HepG2 (cell line): ENCODE measurements around the gene ZDHHC7. TPM values are rescaled to one million over a fixed set of nuclear protein-coding genes. Genes with fewer than 3 reads are reported as not detected.

Source experiments
- FOXO1 ChIP-seq: sonication (generic); formaldehyde crosslinking; IDR thresholded peaks from 2 replicates; pipeline ENCODE4 v1.4.0; 2020; ENCODE audit warnings: missing genetic modification reagents
- GFI1 ChIP-seq: sonication (generic); formaldehyde crosslinking; IDR thresholded peaks from 2 replicates; pipeline ENCODE4 v1.5.0; 2020; ENCODE audit warnings: missing genetic modification reagents, mild to moderate bottlenecking, borderline replicate concordance
- KLF13 ChIP-seq: sonication (generic); formaldehyde crosslinking; IDR thresholded peaks from 2 replicates; pipeline ENCODE4 v1.4.0; 2020; ENCODE audit warnings: mild to moderate bottlenecking, missing genetic modification reagents
- ZNF263 ChIP-seq: sonication (generic); formaldehyde crosslinking; IDR thresholded peaks from 2 replicates; pipeline ENCODE4 v1.4.0; 2020; ENCODE audit warnings: missing genetic modification reagents
- ZNF34 ChIP-seq: sonication (generic); formaldehyde crosslinking; IDR thresholded peaks from 2 replicates; pipeline ENCODE4 v1.4.0; 2020; ENCODE audit warnings: mild to moderate bottlenecking, missing genetic modification reagents, borderline replicate concordance
- ZNF614 ChIP-seq: IDR thresholded peaks from 2 replicates; pipeline ENCODE4 v1.6.1; 2018; ENCODE audit warnings: missing biosample characterization, missing genetic modification reagents, inconsistent platforms, borderline replicate concordance
- polyA plus RNA-seq, 8 experiments: library from polyadenylated mRNA; depleted of rRNA in 3 of 8; stranded (reverse) in 7 of 8; unstranded in 1 of 8; fragments of >200 nt; fragmentation: Illumina TruSeq in 4 of 8; extraction: Trizol in 4 of 8; gene quantifications; 2 replicates each; pipeline versions ENCODE4 v1.2.1 to v1.2.3, GENCODE V29; 2011 to 2016; ENCODE audit warnings: low read depth in 4 of 8, missing spikeins in 1 of 8, mixed read lengths in 1 of 8; ENCODE audit not compliant: insufficient read depth in 1 of 8
- total RNA-seq, 5 experiments: library from RNA; depleted of rRNA; stranded (reverse); fragments of >200 nt; fragmentation: Illumina TruSeq; extraction: Trizol; gene quantifications; 2 replicates each; pipeline ENCODE4 v1.2.3, GENCODE V29; 2016; ENCODE audit warnings: low read depth in 1 of 5
- TF ChIP-seq, protein P1 (sequence below): sonication (generic); formaldehyde crosslinking; conservative IDR thresholded peaks from 2 replicates; pipeline ENCODE4 v1.4.0; 2020; ENCODE audit warnings: mild to moderate bottlenecking, missing genetic modification reagents, moderate library complexity
- TF ChIP-seq, protein P2 (sequence below): sonication (generic); formaldehyde crosslinking; conservative IDR thresholded peaks from 2 replicates; pipeline ENCODE4 v1.8.0; 2022; ENCODE audit warnings: low read depth, missing genetic modification reagents
- TF ChIP-seq, protein P3 (sequence below): sonication (generic); formaldehyde crosslinking; IDR thresholded peaks from 2 replicates; pipeline ENCODE4 v1.5.1; 2020; ENCODE audit warnings: mild to moderate bottlenecking, missing genetic modification reagents, borderline replicate concordance
- TF ChIP-seq, protein P4 (sequence below): fragments of 450-650 bp; IDR thresholded peaks from 2 replicates; pipeline ENCODE4 v1.6.1; 2017
- TF ChIP-seq, protein P5 (sequence below): sonication (generic); formaldehyde crosslinking; conservative IDR thresholded peaks from 2 replicates; pipeline ENCODE4 v1.4.0; 2020; ENCODE audit warnings: missing genetic modification reagents

ZDHHC7 gene
- total and polyA plus RNA-seq, 2 of the 13 experiments (the other 11 are each of a cell fraction or from before 2014, with no cell fraction given) = 46.8 to 67.6 TPM

DNA sequence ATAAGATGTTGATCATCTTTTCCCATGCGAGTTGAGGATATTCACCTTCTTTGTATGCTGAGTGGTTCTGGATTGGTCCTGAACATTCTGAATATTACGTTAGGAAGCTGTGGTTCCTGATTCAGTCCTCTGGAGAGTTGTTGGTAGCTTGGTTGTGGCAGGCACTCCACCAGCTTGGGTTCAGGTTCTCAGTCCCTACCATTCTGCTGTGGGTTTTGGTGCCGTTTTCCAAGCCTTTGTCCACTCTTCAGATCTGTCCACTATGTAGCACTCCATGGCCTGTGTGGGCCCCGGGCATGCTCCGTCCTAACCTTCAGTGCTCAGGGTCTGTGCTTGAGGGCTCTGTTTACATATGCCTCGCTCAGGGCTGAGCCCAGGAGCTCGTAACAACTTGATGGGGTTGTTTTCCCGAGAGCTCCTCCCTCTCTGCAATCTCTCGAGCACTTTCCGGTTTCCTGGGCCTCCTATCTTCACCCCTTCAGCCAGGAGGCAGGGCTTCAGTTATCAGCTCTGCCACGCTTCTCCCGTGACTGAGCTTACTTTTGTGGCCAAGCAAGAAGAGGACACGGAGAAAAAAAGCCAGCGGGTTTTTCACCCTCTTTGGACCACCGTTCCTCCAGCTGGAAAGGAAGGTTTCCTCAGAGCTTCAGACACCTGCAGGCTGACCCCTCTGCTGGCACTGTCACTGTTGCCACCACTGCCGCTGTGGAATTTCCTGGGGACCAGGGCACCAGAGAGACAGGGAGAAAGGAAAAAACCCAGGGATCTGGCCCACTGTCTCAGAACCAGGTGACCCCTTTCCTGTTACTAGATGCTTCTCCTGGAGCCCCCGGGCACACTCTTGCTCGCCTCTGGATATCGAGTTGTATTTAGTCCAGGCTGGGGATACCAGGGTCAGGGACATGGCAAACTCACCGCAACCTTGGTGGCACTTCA, 35.9 kb upstream of the ZDHHC7 start (continued):
- TF ChIP-seq, protein P1, sequence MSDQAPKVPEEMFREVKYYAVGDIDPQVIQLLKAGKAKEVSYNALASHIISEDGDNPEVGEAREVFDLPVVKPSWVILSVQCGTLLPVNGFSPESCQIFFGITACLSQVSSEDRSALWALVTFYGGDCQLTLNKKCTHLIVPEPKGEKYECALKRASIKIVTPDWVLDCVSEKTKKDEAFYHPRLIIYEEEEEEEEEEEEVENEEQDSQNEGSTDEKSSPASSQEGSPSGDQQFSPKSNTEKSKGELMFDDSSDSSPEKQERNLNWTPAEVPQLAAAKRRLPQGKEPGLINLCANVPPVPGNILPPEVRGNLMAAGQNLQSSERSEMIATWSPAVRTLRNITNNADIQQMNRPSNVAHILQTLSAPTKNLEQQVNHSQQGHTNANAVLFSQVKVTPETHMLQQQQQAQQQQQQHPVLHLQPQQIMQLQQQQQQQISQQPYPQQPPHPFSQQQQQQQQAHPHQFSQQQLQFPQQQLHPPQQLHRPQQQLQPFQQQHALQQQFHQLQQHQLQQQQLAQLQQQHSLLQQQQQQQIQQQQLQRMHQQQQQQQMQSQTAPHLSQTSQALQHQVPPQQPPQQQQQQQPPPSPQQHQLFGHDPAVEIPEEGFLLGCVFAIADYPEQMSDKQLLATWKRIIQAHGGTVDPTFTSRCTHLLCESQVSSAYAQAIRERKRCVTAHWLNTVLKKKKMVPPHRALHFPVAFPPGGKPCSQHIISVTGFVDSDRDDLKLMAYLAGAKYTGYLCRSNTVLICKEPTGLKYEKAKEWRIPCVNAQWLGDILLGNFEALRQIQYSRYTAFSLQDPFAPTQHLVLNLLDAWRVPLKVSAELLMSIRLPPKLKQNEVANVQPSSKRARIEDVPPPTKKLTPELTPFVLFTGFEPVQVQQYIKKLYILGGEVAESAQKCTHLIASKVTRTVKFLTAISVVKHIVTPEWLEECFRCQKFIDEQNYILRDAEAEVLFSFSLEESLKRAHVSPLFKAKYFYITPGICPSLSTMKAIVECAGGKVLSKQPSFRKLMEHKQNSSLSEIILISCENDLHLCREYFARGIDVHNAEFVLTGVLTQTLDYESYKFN (CRISPR knock-in tag) = 0 out of 2 replicates have a peak, but pooled peaks have one; percentile 30
- TF ChIP-seq, protein P2, sequence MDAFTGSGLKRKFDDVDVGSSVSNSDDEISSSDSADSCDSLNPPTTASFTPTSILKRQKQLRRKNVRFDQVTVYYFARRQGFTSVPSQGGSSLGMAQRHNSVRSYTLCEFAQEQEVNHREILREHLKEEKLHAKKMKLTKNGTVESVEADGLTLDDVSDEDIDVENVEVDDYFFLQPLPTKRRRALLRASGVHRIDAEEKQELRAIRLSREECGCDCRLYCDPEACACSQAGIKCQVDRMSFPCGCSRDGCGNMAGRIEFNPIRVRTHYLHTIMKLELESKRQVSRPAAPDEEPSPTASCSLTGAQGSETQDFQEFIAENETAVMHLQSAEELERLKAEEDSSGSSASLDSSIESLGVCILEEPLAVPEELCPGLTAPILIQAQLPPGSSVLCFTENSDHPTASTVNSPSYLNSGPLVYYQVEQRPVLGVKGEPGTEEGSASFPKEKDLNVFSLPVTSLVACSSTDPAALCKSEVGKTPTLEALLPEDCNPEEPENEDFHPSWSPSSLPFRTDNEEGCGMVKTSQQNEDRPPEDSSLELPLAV (CRISPR knock-in tag) = no peak
- TF ChIP-seq ZNF614 (CRISPR knock-in tag) (peak; percentile 66; the same call in 1 of the 2 replicates), GFI1 (no peak), KLF13 (CRISPR knock-in tag) (no peak), ZNF263 (CRISPR knock-in tag) (peak; percentile 75), FOXO1 (no peak; the same call in 1 of the 2 replicates), ZNF34 (no peak)
- TF ChIP-seq, protein P3, sequence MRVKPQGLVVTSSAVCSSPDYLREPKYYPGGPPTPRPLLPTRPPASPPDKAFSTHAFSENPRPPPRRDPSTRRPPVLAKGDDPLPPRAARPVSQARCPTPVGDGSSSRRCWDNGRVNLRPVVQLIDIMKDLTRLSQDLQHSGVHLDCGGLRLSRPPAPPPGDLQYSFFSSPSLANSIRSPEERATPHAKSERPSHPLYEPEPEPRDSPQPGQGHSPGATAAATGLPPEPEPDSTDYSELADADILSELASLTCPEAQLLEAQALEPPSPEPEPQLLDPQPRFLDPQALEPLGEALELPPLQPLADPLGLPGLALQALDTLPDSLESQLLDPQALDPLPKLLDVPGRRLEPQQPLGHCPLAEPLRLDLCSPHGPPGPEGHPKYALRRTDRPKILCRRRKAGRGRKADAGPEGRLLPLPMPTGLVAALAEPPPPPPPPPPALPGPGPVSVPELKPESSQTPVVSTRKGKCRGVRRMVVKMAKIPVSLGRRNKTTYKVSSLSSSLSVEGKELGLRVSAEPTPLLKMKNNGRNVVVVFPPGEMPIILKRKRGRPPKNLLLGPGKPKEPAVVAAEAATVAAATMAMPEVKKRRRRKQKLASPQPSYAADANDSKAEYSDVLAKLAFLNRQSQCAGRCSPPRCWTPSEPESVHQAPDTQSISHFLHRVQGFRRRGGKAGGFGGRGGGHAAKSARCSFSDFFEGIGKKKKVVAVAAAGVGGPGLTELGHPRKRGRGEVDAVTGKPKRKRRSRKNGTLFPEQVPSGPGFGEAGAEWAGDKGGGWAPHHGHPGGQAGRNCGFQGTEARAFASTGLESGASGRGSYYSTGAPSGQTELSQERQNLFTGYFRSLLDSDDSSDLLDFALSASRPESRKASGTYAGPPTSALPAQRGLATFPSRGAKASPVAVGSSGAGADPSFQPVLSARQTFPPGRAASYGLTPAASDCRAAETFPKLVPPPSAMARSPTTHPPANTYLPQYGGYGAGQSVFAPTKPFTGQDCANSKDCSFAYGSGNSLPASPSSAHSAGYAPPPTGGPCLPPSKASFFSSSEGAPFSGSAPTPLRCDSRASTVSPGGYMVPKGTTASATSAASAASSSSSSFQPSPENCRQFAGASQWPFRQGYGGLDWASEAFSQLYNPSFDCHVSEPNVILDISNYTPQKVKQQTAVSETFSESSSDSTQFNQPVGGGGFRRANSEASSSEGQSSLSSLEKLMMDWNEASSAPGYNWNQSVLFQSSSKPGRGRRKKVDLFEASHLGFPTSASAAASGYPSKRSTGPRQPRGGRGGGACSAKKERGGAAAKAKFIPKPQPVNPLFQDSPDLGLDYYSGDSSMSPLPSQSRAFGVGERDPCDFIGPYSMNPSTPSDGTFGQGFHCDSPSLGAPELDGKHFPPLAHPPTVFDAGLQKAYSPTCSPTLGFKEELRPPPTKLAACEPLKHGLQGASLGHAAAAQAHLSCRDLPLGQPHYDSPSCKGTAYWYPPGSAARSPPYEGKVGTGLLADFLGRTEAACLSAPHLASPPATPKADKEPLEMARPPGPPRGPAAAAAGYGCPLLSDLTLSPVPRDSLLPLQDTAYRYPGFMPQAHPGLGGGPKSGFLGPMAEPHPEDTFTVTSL = no peak
- TF ChIP-seq, protein P4, sequence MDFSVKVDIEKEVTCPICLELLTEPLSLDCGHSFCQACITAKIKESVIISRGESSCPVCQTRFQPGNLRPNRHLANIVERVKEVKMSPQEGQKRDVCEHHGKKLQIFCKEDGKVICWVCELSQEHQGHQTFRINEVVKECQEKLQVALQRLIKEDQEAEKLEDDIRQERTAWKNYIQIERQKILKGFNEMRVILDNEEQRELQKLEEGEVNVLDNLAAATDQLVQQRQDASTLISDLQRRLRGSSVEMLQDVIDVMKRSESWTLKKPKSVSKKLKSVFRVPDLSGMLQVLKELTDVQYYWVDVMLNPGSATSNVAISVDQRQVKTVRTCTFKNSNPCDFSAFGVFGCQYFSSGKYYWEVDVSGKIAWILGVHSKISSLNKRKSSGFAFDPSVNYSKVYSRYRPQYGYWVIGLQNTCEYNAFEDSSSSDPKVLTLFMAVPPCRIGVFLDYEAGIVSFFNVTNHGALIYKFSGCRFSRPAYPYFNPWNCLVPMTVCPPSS = no peak
- TF ChIP-seq, protein P5, sequence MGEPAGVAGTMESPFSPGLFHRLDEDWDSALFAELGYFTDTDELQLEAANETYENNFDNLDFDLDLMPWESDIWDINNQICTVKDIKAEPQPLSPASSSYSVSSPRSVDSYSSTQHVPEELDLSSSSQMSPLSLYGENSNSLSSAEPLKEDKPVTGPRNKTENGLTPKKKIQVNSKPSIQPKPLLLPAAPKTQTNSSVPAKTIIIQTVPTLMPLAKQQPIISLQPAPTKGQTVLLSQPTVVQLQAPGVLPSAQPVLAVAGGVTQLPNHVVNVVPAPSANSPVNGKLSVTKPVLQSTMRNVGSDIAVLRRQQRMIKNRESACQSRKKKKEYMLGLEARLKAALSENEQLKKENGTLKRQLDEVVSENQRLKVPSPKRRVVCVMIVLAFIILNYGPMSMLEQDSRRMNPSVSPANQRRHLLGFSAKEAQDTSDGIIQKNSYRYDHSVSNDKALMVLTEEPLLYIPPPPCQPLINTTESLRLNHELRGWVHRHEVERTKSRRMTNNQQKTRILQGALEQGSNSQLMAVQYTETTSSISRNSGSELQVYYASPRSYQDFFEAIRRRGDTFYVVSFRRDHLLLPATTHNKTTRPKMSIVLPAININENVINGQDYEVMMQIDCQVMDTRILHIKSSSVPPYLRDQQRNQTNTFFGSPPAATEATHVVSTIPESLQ (CRISPR knock-in tag) = no peak
